ENCODE results near the gene ESPL1. TPM values are rescaled to one million over a fixed set of nuclear protein-coding genes. Genes with fewer than 3 reads are reported as not detected.
"Not testable (repeated sequence)": the region's sequence is repeated elsewhere in the genome, so short reads cannot be mapped to it uniquely, and the experiment has no call there.

ESPL1 gene
- total RNA-seq, 1 donor from 2014 or later, result 8.4 TPM

GRCh38 chr12:53255996-53256395 is 12.1 kb upstream of the ESPL1 start:
- no peak for DNase-seq (ENCODE audit: low spot score)

- no peak for DNase-seq (ENCODE audit: low spot score)
Observed at GRCh38 chr12:53258541-53259539, 9.3 kb upstream of the ESPL1 start.

- no peak for DNase-seq (ENCODE audit: low spot score)
Observed at GRCh38 chr12:53259891-53260290, 8.2 kb upstream of the ESPL1 start.

- DNase-seq (ENCODE audit: low spot score), result no peak
Observed at GRCh38 chr12:53265783-53266182, 2.3 kb upstream of the ESPL1 start.

DNA sequence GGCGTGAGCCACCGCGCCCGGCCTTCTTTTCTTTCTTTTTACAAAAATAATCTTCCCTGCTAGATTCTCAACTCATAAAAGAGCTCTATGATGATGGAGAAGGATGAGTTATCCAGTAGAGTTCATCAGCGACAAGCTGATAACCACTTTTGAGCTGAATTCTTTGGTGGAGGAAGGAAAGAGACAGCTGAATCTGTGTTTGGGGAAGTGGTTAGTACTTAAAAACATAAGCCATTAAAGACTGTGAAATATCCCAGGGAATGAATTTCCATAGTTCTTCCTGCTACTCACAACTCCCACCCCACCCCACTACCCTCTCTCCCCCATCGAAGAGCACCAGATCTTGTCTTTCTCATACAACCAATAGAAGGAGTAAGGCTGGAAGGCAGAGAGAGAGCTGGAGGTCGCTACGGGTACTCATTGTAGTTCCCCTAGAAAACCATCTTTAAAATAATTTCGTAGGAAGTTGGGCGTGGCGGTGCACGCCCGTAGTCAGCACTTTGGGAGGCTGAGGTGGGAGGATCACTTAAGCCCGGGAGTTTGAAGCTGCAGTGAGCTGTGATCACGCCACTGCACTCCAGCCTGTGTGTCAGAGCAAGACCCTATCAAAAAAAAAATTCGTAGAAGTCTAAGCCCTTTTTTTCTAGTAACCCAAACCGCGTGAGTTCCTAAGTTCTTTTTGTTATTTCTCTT is 647 bp upstream of the ESPL1 start:
- DNase-seq (ENCODE audit: low spot score), result no peak

DNA sequence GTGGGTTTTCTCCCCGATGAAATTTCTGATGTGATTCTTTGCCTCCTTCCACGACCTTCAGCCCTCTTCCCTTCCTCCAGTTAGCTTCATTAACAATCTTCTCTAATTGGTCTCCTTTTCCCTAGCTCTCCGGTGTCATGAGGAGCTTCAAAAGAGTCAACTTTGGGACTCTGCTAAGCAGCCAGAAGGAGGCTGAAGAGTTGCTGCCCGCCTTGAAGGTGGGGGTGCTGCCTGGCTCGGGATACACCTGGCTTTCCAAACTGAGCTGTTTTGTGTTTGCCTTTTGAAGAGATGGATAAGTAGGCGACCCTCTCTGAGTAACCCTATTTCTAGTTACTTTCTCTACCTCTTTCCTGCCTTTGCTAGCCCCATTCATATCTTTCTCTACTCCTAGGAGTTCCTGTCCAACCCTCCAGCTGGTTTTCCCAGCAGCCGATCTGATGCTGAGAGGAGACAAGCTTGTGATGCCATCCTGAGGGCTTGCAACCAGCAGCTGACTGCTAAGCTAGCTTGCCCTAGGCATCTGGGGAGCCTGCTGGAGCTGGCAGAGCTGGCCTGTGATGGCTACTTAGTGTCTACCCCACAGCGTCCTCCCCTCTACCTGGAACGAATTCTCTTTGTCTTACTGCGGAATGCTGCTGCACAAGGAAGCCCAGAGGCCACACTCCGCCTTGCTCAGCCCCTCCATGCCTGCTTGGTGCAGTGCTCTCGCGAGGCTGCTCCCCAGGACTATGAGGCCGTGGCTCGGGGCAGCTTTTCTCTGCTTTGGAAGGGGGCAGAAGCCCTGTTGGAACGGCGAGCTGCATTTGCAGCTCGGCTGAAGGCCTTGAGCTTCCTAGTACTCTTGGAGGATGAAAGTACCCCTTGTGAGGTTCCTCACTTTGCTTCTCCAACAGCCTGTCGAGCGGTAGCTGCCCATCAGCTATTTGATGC is 797 bp downstream of the ESPL1 start:
- no peak for DNase-seq (ENCODE audit: low spot score)

DNA sequence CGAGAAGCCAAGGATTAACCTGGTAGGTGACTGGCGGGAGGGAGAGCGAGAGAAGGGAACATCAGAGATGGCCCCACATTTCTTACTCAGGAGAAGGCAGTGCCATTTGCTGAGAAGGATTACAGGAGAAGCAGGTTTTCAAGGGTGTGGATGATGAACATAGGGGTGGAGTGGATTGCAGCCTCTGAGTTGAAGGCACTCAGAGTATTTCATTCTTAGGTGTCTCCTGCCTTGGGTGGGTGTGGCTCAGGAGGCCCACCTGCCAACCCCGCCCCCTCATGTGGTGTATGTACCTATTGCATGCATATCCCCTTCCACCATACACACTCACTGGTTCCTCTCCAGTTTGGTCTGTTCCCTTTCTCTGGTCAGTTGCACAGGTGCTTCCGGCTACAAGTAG is 6.3 kb downstream of the ESPL1 start:
- no peak for DNase-seq (ENCODE audit: low spot score)

DNA sequence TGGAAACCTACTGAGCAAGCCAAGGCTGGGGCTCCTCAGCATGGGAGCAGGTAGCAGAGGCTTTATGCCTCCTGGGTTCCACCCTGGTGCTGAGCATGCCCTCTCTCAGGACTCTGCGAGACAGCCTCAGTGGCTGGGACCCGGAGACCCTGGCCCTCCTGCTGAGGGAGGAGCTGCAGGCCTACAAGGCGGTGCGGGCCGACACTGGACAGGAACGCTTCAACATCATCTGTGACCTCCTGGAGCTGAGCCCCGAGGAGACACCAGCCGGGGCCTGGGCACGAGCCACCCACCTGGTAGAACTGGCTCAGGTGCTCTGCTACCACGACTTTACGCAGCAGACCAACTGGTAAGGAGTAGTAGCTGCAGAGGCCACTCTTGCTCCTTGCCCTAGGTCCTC is 8.4 kb downstream of the ESPL1 start:
- DNase-seq (ENCODE audit: low spot score), result no peak

DNA sequence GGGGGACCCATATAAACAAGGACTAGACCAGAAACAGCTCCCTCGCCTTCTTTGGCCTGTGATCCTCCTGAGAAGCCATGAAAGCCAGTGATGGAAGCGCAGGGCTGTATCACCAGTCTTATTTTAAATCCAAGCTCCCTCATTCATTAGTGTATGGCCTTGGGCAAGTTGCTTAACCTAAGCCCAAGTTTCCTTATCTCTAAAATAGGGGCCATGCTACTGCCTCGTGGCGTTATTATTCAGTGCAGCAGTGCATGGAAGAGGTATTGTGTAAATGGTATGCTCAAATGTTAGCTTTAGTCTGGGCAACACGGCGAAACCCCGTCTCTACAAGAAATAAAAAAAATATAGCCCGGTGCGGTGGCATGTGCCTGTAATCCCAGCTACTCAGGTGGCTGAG is 9.9 kb downstream of the ESPL1 start:
- DNase-seq (ENCODE audit: low spot score), result no peak

DNA sequence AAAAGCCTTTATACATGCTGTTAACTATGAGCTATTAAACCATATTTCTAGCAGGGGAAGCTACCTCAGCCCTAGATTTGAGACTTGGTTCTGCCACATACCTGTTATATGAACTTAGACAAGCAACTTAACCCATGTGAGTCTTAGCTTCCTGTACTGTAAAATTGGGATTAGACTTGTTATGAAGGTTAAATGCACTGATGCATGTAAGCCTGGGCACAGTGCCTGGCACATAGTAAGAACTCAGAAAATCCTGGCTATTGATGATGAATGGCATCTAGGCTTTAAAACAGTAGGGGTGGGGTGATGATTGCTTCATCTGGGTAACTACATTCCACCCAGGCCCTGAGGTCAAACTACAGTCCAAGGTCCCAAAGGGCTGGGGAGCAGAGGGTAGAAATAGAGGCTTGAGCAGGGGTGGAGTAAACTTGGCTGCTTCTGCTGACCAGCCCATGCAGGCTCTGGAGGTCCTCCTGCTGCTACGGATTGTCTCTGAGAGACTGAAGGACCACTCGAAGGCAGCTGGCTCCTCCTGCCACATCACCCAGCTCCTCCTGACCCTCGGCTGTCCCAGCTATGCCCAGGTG is 11.3 kb downstream of the ESPL1 start:
- no peak for DNase-seq (ENCODE audit: low spot score)

- DNase-seq (ENCODE audit: low spot score), result no peak
Observed at GRCh38 chr12:53279888-53280498, 11.9 kb downstream of the ESPL1 start.

DNA sequence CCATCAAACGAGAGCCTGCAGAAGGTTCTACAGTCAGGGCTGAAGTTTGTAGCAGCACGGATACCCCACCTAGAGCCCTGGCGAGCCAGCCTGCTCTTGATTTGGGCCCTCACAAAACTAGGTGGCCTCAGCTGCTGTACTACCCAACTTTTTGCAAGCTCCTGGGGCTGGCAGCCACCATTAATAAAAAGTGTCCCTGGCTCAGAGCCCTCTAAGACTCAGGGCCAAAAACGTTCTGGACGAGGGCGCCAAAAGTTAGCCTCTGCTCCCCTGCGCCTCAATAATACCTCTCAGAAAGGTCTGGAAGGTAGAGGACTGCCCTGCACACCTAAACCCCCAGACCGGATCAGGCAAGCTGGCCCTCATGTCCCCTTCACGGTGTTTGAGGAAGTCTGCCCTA is 18.3 kb downstream of the ESPL1 start:
- no peak for DNase-seq (ENCODE audit: low spot score)

- DNase-seq (ENCODE audit: low spot score), result peak; percentile 75
Observed at GRCh38 chr12:53287741-53288216, 19.7 kb downstream of the ESPL1 start.

- DNase-seq (ENCODE audit: low spot score), result no peak
Observed at GRCh38 chr12:53288322-53288721, 20.2 kb downstream of the ESPL1 start.

- no peak for DNase-seq (ENCODE audit: low spot score)
Observed at GRCh38 chr12:53289891-53290290, 21.8 kb downstream of the ESPL1 start.

- no peak for DNase-seq (ENCODE audit: low spot score)
Observed at GRCh38 chr12:53290661-53291060, 22.6 kb downstream of the ESPL1 start.

- no peak for DNase-seq (ENCODE audit: low spot score)
Observed at GRCh38 chr12:53292426-53292825, 24.3 kb downstream of the ESPL1 start.

GRCh38 chr12:53295070-53295890 is 27.2 kb downstream of the ESPL1 start, which contains the start of gene PFDN5:
Gene PFDN5, plus strand, starts transcription at chr12:53295542. Its CDS starts 26 bp downstream, at chr12:53295568.
- peak; percentile 94 for DNase-seq (ENCODE audit: low spot score)

- DNase-seq (ENCODE audit: low spot score), result no peak
Observed at GRCh38 chr12:53295891-53296219, 27.8 kb downstream of the ESPL1 start.

DNA sequence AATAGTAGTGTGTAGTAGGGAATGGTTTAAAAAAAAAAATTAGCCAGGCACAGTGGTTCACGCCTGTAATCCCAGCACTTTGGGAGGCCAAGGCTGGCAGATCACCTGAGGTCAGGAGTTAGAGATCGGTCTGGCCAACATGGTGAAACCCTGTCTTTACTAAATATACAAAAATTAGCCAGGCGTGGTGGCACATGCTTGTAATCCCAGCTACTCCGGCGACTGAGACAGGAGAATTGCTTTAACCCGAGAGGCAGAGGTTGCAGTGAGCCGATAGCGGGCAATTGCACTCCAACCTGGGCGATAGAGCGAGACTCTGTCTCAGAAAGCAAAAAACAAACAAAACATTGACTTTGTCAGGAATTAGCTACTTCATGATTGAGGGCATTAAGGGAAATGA is 29.0 kb downstream of the ESPL1 start:
- not testable (repeated sequence) for DNase-seq (ENCODE audit: low spot score)

All from umbilical cord (tissue), 2 donors.